ENCODE results near the gene RASL12.

DNA sequence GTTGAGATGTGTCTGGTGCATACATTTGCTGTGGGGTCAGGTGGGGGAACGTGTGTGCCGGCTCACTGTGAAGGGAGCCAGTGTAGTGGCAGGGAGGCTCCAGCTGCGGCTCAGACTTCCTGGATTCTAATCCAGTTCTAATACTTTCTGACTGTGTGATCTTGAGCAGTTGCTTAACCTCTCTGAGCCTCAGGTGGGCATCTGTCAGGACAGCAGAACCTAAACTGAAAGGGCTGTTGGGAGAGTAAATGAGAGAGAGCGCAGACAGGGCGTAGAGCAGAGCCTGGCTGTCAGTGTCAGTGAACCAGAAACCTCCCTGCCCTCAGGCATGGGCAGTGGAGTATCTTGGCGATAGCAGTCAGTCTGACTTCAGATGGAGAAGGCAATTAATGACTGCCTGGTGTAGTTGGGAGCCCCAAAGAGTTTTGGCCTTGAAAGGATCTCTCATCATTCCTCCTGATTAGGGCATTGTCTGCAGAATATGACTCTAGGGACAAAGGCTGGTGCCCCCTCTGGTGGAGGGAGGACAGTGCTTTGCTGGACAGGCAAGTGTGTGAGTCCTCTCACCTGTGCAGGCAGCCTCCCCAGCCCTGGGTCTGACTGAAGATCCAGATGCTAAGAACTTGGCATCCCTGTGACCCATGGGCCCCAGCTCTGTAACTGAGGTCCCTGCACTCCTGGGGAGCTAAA lies 18.3 kb upstream of the RASL12 start:
- no peak for TF ChIP-seq CEBPB (IDR thresholded peaks at IDR 0.05)
- no peak for TF ChIP-seq MAX (IDR thresholded peaks at IDR 0.05)
- no peak for TF ChIP-seq USF2 (IDR thresholded peaks at IDR 0.05)
- TF ChIP-seq SREBF2 (IDR thresholded peaks at IDR 0.05) = no peak
- TF ChIP-seq, protein P1, sequence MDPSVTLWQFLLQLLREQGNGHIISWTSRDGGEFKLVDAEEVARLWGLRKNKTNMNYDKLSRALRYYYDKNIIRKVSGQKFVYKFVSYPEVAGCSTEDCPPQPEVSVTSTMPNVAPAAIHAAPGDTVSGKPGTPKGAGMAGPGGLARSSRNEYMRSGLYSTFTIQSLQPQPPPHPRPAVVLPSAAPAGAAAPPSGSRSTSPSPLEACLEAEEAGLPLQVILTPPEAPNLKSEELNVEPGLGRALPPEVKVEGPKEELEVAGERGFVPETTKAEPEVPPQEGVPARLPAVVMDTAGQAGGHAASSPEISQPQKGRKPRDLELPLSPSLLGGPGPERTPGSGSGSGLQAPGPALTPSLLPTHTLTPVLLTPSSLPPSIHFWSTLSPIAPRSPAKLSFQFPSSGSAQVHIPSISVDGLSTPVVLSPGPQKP (IDR thresholded peaks at IDR 0.05; ENCODE audit: low read depth, low read length) = no peak
- no peak for TF ChIP-seq POLR2A (IDR thresholded peaks at IDR 0.05; ENCODE audit: low read length)
- TF ChIP-seq, protein P2, sequence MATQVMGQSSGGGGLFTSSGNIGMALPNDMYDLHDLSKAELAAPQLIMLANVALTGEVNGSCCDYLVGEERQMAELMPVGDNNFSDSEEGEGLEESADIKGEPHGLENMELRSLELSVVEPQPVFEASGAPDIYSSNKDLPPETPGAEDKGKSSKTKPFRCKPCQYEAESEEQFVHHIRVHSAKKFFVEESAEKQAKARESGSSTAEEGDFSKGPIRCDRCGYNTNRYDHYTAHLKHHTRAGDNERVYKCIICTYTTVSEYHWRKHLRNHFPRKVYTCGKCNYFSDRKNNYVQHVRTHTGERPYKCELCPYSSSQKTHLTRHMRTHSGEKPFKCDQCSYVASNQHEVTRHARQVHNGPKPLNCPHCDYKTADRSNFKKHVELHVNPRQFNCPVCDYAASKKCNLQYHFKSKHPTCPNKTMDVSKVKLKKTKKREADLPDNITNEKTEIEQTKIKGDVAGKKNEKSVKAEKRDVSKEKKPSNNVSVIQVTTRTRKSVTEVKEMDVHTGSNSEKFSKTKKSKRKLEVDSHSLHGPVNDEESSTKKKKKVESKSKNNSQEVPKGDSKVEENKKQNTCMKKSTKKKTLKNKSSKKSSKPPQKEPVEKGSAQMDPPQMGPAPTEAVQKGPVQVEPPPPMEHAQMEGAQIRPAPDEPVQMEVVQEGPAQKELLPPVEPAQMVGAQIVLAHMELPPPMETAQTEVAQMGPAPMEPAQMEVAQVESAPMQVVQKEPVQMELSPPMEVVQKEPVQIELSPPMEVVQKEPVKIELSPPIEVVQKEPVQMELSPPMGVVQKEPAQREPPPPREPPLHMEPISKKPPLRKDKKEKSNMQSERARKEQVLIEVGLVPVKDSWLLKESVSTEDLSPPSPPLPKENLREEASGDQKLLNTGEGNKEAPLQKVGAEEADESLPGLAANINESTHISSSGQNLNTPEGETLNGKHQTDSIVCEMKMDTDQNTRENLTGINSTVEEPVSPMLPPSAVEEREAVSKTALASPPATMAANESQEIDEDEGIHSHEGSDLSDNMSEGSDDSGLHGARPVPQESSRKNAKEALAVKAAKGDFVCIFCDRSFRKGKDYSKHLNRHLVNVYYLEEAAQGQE (IDR thresholded peaks at IDR 0.05) = no peak
- no peak for TF ChIP-seq CHD2 (IDR thresholded peaks at IDR 0.05; ENCODE audit: low read length, partially characterized antibody)
